Activated T-helper 1 cell treated with anti-CD3 and anti-CD28 coated beads, Interleukin-2, amount 50 U/mL, for 16 hours (primary cell): ENCODE measurements around the gene USF1.
"Not testable (repeated sequence)": the region's sequence is repeated elsewhere in the genome, so short reads cannot be mapped to it uniquely, and the experiment has no call there.

Experiments
- DNase-seq, 2 donors: peaks; one replicate each; pipeline ENCODE4 v3.0.0-alpha.2; 2020; ENCODE audit warnings: low read depth in 1 of 2, low spot score in 1 of 2

USF1 gene

DNA sequence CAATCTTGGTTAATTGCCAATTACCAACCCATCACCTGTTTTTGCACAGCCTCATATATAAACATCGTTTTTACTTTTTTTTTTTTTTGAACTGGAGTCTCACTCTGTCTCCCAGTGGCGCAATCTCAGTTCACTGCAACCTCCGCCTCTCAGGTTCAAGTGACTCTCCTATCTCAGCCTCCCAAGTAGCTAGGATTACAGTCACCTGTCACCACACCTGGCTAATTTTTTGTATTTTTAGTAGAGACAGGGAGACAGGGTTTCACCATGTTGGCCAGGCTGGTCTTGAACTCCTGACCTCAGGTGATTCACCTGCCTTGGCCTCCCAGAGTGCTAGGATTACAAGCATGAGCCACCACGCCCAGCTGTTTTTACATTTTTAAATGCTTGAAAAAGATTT lies 53.7 kb downstream of the USF1 start:
- not testable (repeated sequence) for DNase-seq
